Testis (tissue), 3 donors: ENCODE results near the gene LEO1. TPM values are rescaled to one million over a fixed set of nuclear protein-coding genes. Genes with fewer than 3 reads are reported as not detected.

Experiments
- DNase-seq: peaks from one replicate; pipeline ENCODE4 v3.0.0-alpha.2; 2019
- H3K27ac ChIP-seq, 2 donors: fragments of 200-600 bp; sonication (generic); one replicate each; pipeline ENCODE4 v1.5.1; 2019
- H3K27me3 ChIP-seq: fragments of 200-600 bp; sonication (generic); one replicate; pipeline ENCODE4 v1.5.1; 2019
- H3K36me3 ChIP-seq: fragments of 200-600 bp; sonication (generic); one replicate; pipeline ENCODE4 v1.5.1; 2017; ENCODE audit warnings: low read depth; ENCODE audit errors: missing control alignments
- H3K4me1 ChIP-seq: fragments of 200-600 bp; sonication (generic); one replicate; pipeline ENCODE4 v1.5.1; 2019
- H3K4me3 ChIP-seq, 2 donors: fragments of 200-600 bp; sonication (generic); one replicate each; pipeline ENCODE4 v1.5.1; 2017 to 2019
- H3K9me3 ChIP-seq: fragments of 200-600 bp; sonication (generic); one replicate; pipeline ENCODE4 v1.5.1; 2017
- POLR2A ChIP-seq: fragments of 450-650 bp; IDR thresholded peaks from one replicate; pipeline ENCODE4 v1.6.1; 2017; ENCODE audit warnings: antibody characterized with exemption, mild to moderate bottlenecking, moderate library complexity
- WGBS, 2 donors: methylation state at CpG; one replicate each; pipeline ENCODE4 v1.1.5; 2018; 5-methylcytosine and 5-hydroxymethylcytosine counted together
- intact Hi-C: fragments of 100-400 bp; cut with DNase I; formaldehyde crosslinking; loops from one replicate; pipeline ENCODE4 v1.15.1; 2023; ENCODE audit warnings: low total_unique reads
- polyA plus RNA-seq: library from polyadenylated mRNA; stranded (reverse); fragments of 350-450 nt; fragmentation: Illumina TruSeq; extraction: RNeasy Lipid Tissue Mini Kit (QIAGEN cat#74804); gene quantifications from one replicate; pipeline ENCODE4 v1.2.3, GENCODE V29; 2014; ENCODE audit warnings: low read depth, low replicate concordance; ENCODE audit not compliant: insufficient read depth
- total RNA-seq, 2 donors: library from RNA; depleted of rRNA; stranded (reverse); fragments of >200 nt; gene quantifications; one replicate each; pipeline ENCODE4 v1.2.3, GENCODE V29; 2016
- TF ChIP-seq, protein P1 (sequence below), 3 experiments: fragments of 450-650 bp in 2 of 3; fragments of 200-600 bp in 1 of 3; sonication (generic) in 1 of 3; IDR thresholded peaks; one replicate each; pipeline ENCODE4 v1.5.1; 2016 to 2019; ENCODE audit warnings: antibody characterized with exemption in 3 of 3, mild to moderate bottlenecking in 2 of 3, moderate library complexity in 1 of 3

LEO1 gene
- total and polyA plus RNA-seq, 3 donors from 2014 or later, result 8.2 to 21.0 (median 20.7) TPM

DNA sequence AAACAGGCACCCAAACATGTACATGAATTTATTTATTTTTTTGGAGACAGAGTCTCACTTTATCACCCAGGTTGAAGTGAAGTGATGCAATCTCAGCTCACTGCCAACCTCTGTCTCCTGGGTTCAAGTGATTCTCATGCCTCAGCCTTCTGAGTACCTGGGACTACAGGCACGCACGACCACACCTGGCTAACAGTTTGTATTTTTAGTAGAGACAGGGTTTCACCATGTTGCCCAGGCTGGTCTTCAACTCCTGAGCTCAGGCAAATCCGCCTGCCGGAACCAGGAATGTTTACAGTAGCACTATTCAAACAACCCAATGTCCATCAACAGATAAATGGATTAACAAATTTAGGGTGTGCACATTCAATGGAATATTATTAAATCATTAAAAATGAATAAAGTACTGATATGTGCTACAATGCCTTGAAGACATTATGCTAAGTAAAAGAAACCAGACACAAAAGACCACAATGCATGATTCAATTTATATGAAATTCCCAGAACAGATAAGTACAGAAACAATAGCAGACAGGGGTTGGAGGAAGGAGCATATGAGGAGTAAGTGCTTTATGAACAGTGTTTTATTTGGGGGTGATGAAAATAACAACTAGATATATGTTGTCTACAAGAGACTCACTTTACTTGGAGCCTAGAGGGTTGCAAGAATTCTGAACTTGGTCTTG lies 1.3 kb downstream of the LEO1 start:
- TF ChIP-seq POLR2A, result no peak
- TF ChIP-seq, protein P1, sequence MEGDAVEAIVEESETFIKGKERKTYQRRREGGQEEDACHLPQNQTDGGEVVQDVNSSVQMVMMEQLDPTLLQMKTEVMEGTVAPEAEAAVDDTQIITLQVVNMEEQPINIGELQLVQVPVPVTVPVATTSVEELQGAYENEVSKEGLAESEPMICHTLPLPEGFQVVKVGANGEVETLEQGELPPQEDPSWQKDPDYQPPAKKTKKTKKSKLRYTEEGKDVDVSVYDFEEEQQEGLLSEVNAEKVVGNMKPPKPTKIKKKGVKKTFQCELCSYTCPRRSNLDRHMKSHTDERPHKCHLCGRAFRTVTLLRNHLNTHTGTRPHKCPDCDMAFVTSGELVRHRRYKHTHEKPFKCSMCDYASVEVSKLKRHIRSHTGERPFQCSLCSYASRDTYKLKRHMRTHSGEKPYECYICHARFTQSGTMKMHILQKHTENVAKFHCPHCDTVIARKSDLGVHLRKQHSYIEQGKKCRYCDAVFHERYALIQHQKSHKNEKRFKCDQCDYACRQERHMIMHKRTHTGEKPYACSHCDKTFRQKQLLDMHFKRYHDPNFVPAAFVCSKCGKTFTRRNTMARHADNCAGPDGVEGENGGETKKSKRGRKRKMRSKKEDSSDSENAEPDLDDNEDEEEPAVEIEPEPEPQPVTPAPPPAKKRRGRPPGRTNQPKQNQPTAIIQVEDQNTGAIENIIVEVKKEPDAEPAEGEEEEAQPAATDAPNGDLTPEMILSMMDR (IDR thresholded peaks at IDR 0.05), result no peak
- 56 to 76% methylated on average over 4 of the region's 4 CpGs for WGBS, 2 donors
- no peaks in the 10 kb centered on the region for H3K27me3 ChIP-seq

DNA sequence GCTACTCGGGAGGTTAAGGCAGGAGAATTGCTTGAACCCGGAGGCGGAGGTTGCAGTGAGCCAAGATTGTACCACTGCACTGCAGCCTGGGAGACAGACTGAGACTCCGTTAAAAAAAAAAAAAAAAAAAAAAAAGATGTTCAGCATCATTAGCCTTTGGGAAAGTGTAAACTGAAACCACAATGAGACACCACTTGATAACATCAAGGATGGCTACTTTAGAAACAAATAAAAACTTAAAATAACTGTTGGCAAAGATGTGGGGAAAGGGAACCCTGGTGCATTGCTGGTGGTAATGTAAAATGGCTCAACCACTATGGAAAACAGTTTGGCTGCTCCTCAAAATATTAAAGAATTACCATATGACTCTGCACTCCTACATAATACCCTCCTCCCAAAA lies 1.9 kb downstream of the LEO1 start:
- DNase-seq, result no peak
- no peaks in the 10 kb centered on the region for H3K27me3 ChIP-seq
- no peak for TF ChIP-seq POLR2A
- TF ChIP-seq, protein P1 (IDR thresholded peaks at IDR 0.05), result no peak
- H3K27ac ChIP-seq, result no peak overlapping the region
- no peak overlapping the region for H3K4me3 ChIP-seq
- H3K4me1 ChIP-seq, result no peaks in the 10 kb centered on the region
- 77 to 90% methylated on average over 3 to 4 of the region's 4 CpGs for WGBS, 2 donors
- intact Hi-C loops, result no loop called here
- no peaks in the 10 kb centered on the region for H3K9me3 ChIP-seq
- H3K36me3 ChIP-seq, result no peaks in the 10 kb centered on the region

More for the DNA sequence above, 1.3 kb downstream of the LEO1 start:
- H3K36me3 ChIP-seq, result no peaks in the 10 kb centered on the region
- no peak overlapping the region for H3K27ac ChIP-seq
- intact Hi-C loops, result no loop called here
- H3K4me3 ChIP-seq, result no peak overlapping the region
- H3K4me1 ChIP-seq, result no peaks in the 10 kb centered on the region
- DNase-seq, result no peak
- no peaks in the 10 kb centered on the region for H3K9me3 ChIP-seq

- TF ChIP-seq, protein P1 (IDR thresholded peaks at IDR 0.05), result no peak
- no peak for TF ChIP-seq POLR2A
- 63 to 76% methylated on average over 6 of the region's 6 CpGs for WGBS, 2 donors
These were observed 4.0 kb downstream of the LEO1 start for GRCh38 chr15:51967583-51967982.

DNA sequence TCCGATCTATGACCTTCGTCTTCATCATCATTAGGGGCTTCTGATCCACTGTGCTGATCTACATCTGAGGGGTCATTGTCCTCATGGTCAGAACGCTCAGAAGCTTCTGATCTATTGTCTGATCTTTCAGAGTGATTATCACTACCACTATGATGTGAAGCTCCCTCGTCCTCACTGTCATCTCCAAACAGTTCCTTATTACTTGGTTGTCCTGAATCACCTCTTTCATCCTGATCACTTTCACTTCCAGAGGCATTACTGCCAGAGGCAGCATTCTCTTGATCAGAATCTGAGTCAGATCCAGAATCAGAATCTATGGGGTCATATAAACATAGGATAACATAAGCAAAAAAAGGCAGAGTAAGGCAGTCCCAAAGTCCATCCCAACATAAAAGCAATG lies 5.4 kb downstream of the LEO1 start:
- H3K27ac ChIP-seq, result no peak overlapping the region
- H3K9me3 ChIP-seq, result no peaks in the 10 kb centered on the region
- no peak overlapping the region for H3K4me3 ChIP-seq
- WGBS, 2 donors, result 92 to 99% methylated on average over 4 of the region's 4 CpGs
- no peaks in the 10 kb centered on the region for H3K27me3 ChIP-seq
- intact Hi-C loops, result no loop called here
- no peaks in the 10 kb centered on the region for H3K36me3 ChIP-seq
- no peaks in the 10 kb centered on the region for H3K4me1 ChIP-seq
- DNase-seq, result no peak
- TF ChIP-seq, protein P1 (IDR thresholded peaks at IDR 0.05), result no peak
- TF ChIP-seq POLR2A, result no peak

More at GRCh38 chr15:51967583-51967982, 4.0 kb downstream of the LEO1 start:
- intact Hi-C loops, result no loop called here
- no peaks in the 10 kb centered on the region for H3K36me3 ChIP-seq
- H3K27ac ChIP-seq, result no peak overlapping the region
- H3K9me3 ChIP-seq, result no peaks in the 10 kb centered on the region
- no peaks in the 10 kb centered on the region for H3K4me1 ChIP-seq
- no peak for DNase-seq
- no peaks in the 10 kb centered on the region for H3K27me3 ChIP-seq
- no peak overlapping the region for H3K4me3 ChIP-seq

DNA sequence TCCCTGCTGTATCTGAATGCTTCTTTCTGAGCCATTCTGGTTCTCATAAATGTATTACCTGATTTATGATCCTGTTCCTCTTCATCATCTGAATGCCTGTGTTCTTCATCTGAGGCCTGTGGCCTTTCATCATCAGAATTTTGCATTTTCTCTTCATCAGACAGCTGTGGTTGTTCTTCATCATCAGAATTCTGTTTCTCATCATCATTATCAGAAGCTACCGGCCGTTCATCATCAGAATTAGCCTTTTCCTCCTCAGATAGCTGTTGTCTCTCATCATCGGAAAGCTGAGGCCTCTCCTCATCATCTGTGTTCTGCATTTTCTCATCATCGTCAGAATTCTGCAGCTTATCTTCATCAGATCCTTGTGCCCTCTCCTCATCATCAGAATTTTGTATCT lies 5.9 kb downstream of the LEO1 start:
- Histone ChIP-seq H3K4me3 (no peak overlapping the region), H3K27me3 (no peaks in the 10 kb centered on the region), H3K27ac (no peak overlapping the region), H3K36me3 (no peaks in the 10 kb centered on the region), H3K4me1 (no peaks in the 10 kb centered on the region), H3K9me3 (no peaks in the 10 kb centered on the region)
- DNase-seq, result no peak
- intact Hi-C loops, result no loop called here
- TF ChIP-seq, protein P1 (IDR thresholded peaks at IDR 0.05), result no peak
- no peak for TF ChIP-seq POLR2A
- 87% methylated on average over 4 of the region's 4 CpGs for WGBS, 2 donors
